Peyer's patch (tissue), 4 donors: Measurements from ENCODE around the gene TMEM135. TPM values are rescaled to one million over a fixed set of nuclear protein-coding genes. Genes with fewer than 3 reads are reported as not detected.

Experiments used
- DNase-seq, 3 donors: peaks; one replicate each; pipeline ENCODE4 v3.0.0-alpha.2; 2017 to 2019
- H3K27ac ChIP-seq, 4 donors: fragments of 200-600 bp; sonication (generic); one replicate each; pipeline ENCODE4 v1.5.1; 2016 to 2019
- H3K27me3 ChIP-seq, 2 donors: fragments of 200-600 bp; sonication (generic); one replicate each; pipeline ENCODE4 v1.5.1; 2019
- H3K36me3 ChIP-seq, 3 donors: fragments of 200-600 bp; sonication (generic); one replicate each; pipeline ENCODE4 v1.5.1; 2016 to 2019
- H3K4me1 ChIP-seq, 4 donors: fragments of 200-600 bp; sonication (generic); one replicate each; pipeline ENCODE4 v1.5.1; 2016 to 2019
- H3K4me3 ChIP-seq, 4 donors: fragments of 200-600 bp; sonication (generic); 1 replicate in 3 of 4; 2 replicates in 1 of 4; pipeline ENCODE4 v1.5.1; 2016 to 2019; ENCODE audit warnings: mild to moderate bottlenecking in 1 of 4
- H3K9me3 ChIP-seq, 4 donors: fragments of 200-600 bp; sonication (generic); one replicate each; pipeline ENCODE4 v1.5.1; 2016 to 2019; ENCODE audit warnings: mild to moderate bottlenecking in 1 of 4
- CTCF ChIP-seq, 6 experiments: fragments of 450-650 bp in 4 of 6; fragments of 200-600 bp in 2 of 6; sonication (generic) in 1 of 6; IDR thresholded peaks; one replicate each; pipeline ENCODE4 v1.5.1; 2017 to 2019; ENCODE audit warnings: antibody characterized with exemption in 6 of 6, mild to moderate bottlenecking in 3 of 6, moderate library complexity in 1 of 6
- POLR2A ChIP-seq, 2 donors: fragments of 450-650 bp; IDR thresholded peaks; one replicate each; pipeline ENCODE4 v1.5.1; 2017; ENCODE audit warnings: antibody characterized with exemption in 2 of 2, mild to moderate bottlenecking in 2 of 2, moderate library complexity in 2 of 2
- total RNA-seq, 4 donors: library from RNA; depleted of rRNA; stranded (reverse); fragments of >200 nt; gene quantifications; one replicate each; pipeline ENCODE4 v1.1.0, GENCODE V29; 2016

TMEM135 gene
- total RNA-seq, 4 donors from 2014 or later, result 23.1 to 58.2 (median 40.1) TPM

- H3K9me3 ChIP-seq, result no peaks in the 10 kb centered on the region
- no peaks in the 10 kb centered on the region for H3K27me3 ChIP-seq
- H3K36me3 ChIP-seq, result no peaks in the 10 kb centered on the region
- H3K27ac ChIP-seq, result no peak overlapping the region
- no peak for TF ChIP-seq CTCF (IDR thresholded peaks at IDR 0.05)
- no peak for TF ChIP-seq POLR2A (IDR thresholded peaks at IDR 0.05)
- no peak for DNase-seq
- no peak overlapping the region for H3K4me3 ChIP-seq
- no peaks in the 10 kb centered on the region for H3K4me1 ChIP-seq
Observed at GRCh38 chr11:87223816-87224215, 186.1 kb downstream of the TMEM135 start.

GRCh38 chr11:87224486-87224885 lies 186.8 kb downstream of the TMEM135 start:
- TF ChIP-seq CTCF (IDR thresholded peaks at IDR 0.05) (no peak), POLR2A (IDR thresholded peaks at IDR 0.05) (no peak)
- Histone ChIP-seq H3K4me1 (no peaks in the 10 kb centered on the region), H3K4me3 (no peak overlapping the region), H3K36me3 (no peaks in the 10 kb centered on the region), H3K9me3 (no peaks in the 10 kb centered on the region), H3K27me3 (no peaks in the 10 kb centered on the region), H3K27ac (no peak overlapping the region)
- no peak for DNase-seq

GRCh38 chr11:87228820-87229219 lies 191.1 kb downstream of the TMEM135 start:
- Histone ChIP-seq H3K36me3 (no peaks in the 10 kb centered on the region), H3K4me1 (no peaks in the 10 kb centered on the region), H3K9me3 (no peaks in the 10 kb centered on the region), H3K4me3 (no peak overlapping the region), H3K27me3 (no peaks in the 10 kb centered on the region), H3K27ac (no peak overlapping the region)
- TF ChIP-seq CTCF (IDR thresholded peaks at IDR 0.05) (no peak), POLR2A (IDR thresholded peaks at IDR 0.05) (no peak)
- DNase-seq, result no peak

- H3K27me3 ChIP-seq, result no peaks in the 10 kb centered on the region
- H3K36me3 ChIP-seq, result no peaks in the 10 kb centered on the region
- no peak overlapping the region for H3K27ac ChIP-seq
- H3K9me3 ChIP-seq, result no peaks in the 10 kb centered on the region
- DNase-seq, result no peak
- H3K4me3 ChIP-seq, result no peak overlapping the region
- TF ChIP-seq POLR2A (IDR thresholded peaks at IDR 0.05) (no peak), CTCF (IDR thresholded peaks at IDR 0.05) (no peak)
- no peaks in the 10 kb centered on the region for H3K4me1 ChIP-seq
Observed at GRCh38 chr11:87230995-87231394, 193.3 kb downstream of the TMEM135 start.

- Histone ChIP-seq H3K4me1 (no peaks in the 10 kb centered on the region), H3K27me3 (no peaks in the 10 kb centered on the region), H3K4me3 (no peak overlapping the region), H3K36me3 (no peaks in the 10 kb centered on the region), H3K27ac (no peak overlapping the region), H3K9me3 (no peaks in the 10 kb centered on the region)
- TF ChIP-seq CTCF (IDR thresholded peaks at IDR 0.05) (no peak), POLR2A (IDR thresholded peaks at IDR 0.05) (no peak)
- no peak for DNase-seq
Observed at GRCh38 chr11:87232320-87232719, 194.6 kb downstream of the TMEM135 start.

- Histone ChIP-seq H3K27me3 (no peaks in the 10 kb centered on the region), H3K9me3 (no peaks in the 10 kb centered on the region), H3K36me3 (no peaks in the 10 kb centered on the region), H3K27ac (no peak overlapping the region), H3K4me3 (no peak overlapping the region), H3K4me1 (no peaks in the 10 kb centered on the region)
- no peak for DNase-seq
- TF ChIP-seq CTCF (IDR thresholded peaks at IDR 0.05), result no peak
- no peak for TF ChIP-seq POLR2A (IDR thresholded peaks at IDR 0.05)
Observed at GRCh38 chr11:87235366-87235765, 197.6 kb downstream of the TMEM135 start.
